Adrenal gland (tissue), 12 donors: ENCODE measurements around the gene HP. TPM values are rescaled to one million over a fixed set of nuclear protein-coding genes. Genes with fewer than 3 reads are reported as not detected.

Experiments used
- DNase-seq, 7 donors: peaks; one replicate each; pipeline ENCODE4 v3.0.0-alpha.2; 2019 to 2020
- H3K27ac ChIP-seq, 5 donors: fragments of 200-600 bp; sonication (generic) in 4 of 5; 1 replicate in 3 of 5; 2 replicates in 2 of 5; pipeline versions ENCODE4 v1.5.1 to v1.8.0; 2016 to 2020; ENCODE audit warnings: mild to moderate bottlenecking in 1 of 5
- H3K27me3 ChIP-seq: fragments of 200-600 bp; 2 replicates; pipeline ENCODE4 v1.8.0; 2021
- H3K36me3 ChIP-seq, 2 donors: fragments of 200-600 bp; replicated peaks in 1 of 2; 1 replicate in 1 of 2; 2 replicates in 1 of 2; pipeline versions ENCODE4 v1.5.1 to v1.8.0; 2018 to 2022
- H3K4me1 ChIP-seq, 2 donors: fragments of 200-600 bp; replicated peaks in 1 of 2; 1 replicate in 1 of 2; 2 replicates in 1 of 2; pipeline versions ENCODE4 v1.5.1 to v1.8.0; 2018 to 2021
- H3K4me3 ChIP-seq, 4 donors: fragments of 200-600 bp; sonication (generic) in 3 of 4; one replicate each; pipeline ENCODE4 v1.5.1; 2016 to 2018
- H3K9me3 ChIP-seq, 3 donors: fragments of 200-600 bp; sonication (generic) in 1 of 3; replicated peaks in 1 of 3; 1 replicate in 2 of 3; 2 replicates in 1 of 3; pipeline versions ENCODE4 v1.5.1 to v1.8.0; 2016 to 2021
- CTCF ChIP-seq, 6 experiments: fragments of 450-650 bp in 4 of 6; fragments of 200-600 bp in 2 of 6; sonication (generic) in 1 of 6; IDR thresholded peaks; 1 replicate in 5 of 6; 2 replicates in 1 of 6; pipeline versions ENCODE4 v1.5.1 to v1.8.0; 2016 to 2021; ENCODE audit warnings: antibody characterized with exemption in 6 of 6, mild to moderate bottlenecking in 2 of 6, moderate library complexity in 1 of 6
- POLR2A ChIP-seq, 2 donors: fragments of 450-650 bp; IDR thresholded peaks; one replicate each; pipeline ENCODE4 v1.6.1; 2017; ENCODE audit warnings: antibody characterized with exemption in 2 of 2, mild to moderate bottlenecking in 2 of 2, moderate library complexity in 1 of 2
- WGBS, 4 donors: extraction: QIAGEN DNeasy Blood & Tissue Kit in 2 of 4; methylation state at CpG; one replicate each; pipeline versions ENCODE4 v1.1.5 to v1.1.7; 2013 to 2017; 5-methylcytosine and 5-hydroxymethylcytosine counted together
- intact Hi-C, 2 donors: fragments of 100-400 bp; cut with DNase I; formaldehyde crosslinking; loops; one replicate each; pipeline versions ENCODE4 v1.14.1 to v1.15.0; 2022 to 2023
- polyA plus RNA-seq, 3 donors: library from polyadenylated mRNA; stranded (reverse); fragments of 200-250 nt in 2 of 3; fragments of 350-450 nt in 1 of 3; fragmentation: Illumina TruSeq in 1 of 3; extraction: RNeasy Lipid Tissue Mini Kit (QIAGEN cat#74804) in 1 of 3; gene quantifications; one replicate each; pipeline ENCODE4 v1.2.3, GENCODE V29; 2013 to 2014
- total RNA-seq, 9 donors: library from RNA; depleted of rRNA in 4 of 9; stranded (reverse); fragments of >200 nt in 4 of 9; fragments of 120-200 nt in 1 of 9; fragmentation: NEBNext Ultra II Directional in 1 of 9; extraction: Animal tissue kit (Norgen Biotek cat#: 25700) in 1 of 9; gene quantifications; one replicate each; pipeline versions ENCODE4 v1.1.0 to v1.2.4, GENCODE V29; 2013 to 2023
- donor health status: healthy with polysubstance abuse.
- donor health status: Bipolar disorder and iron deficiency.
- donor health status: DM: yes; HTN: yes; CAD: no.
- donor health status: DM: no; HTN: no; CAD: no.
- donor health status: DM: no; HTN: no; CAD: no.
- donor health status: DM: yes; HTN: yes; CAD: no.

Gene HP
- total and polyA plus RNA-seq, 12 donors = 0.28 to 113 (median 9.9) TPM

- Histone ChIP-seq H3K27ac (no peak overlapping the region), H3K4me3 (no peak overlapping the region), H3K4me1 (no peaks in the 10 kb centered on the region), H3K27me3 (no peaks in the 10 kb centered on the region), H3K9me3 (no peaks in the 10 kb centered on the region), H3K36me3 (no peaks in the 10 kb centered on the region)
- intact Hi-C loops = no loop called here
- TF ChIP-seq POLR2A (IDR thresholded peaks at IDR 0.05) = no peak
- TF ChIP-seq CTCF (IDR thresholded peaks at IDR 0.05) = no peak
- WGBS, 4 donors = 89 to 92% (median 91%) methylated on average over 3 of the region's 3 CpGs
- no peak for DNase-seq
Measured at GRCh38 chr16:72015124-72015523, 39.2 kb upstream of the HP start.

GRCh38 chr16:72018470-72018869, 35.8 kb upstream of the HP start:
- Histone ChIP-seq H3K4me1 (no peaks in the 10 kb centered on the region), H3K4me3 (no peak overlapping the region), H3K27me3 (no peaks in the 10 kb centered on the region), H3K9me3 (no peaks in the 10 kb centered on the region), H3K36me3 (peaks cover 0 to 21% of the 10 kb centered on the region in 2 donors), H3K27ac (no peak overlapping the region)
- DNase-seq = no peak
- intact Hi-C loops = no loop called here
- 88 to 93% (median 90%) methylated on average over 9 of the region's 9 CpGs for WGBS, 4 donors
- TF ChIP-seq CTCF (IDR thresholded peaks at IDR 0.05) (no peak), POLR2A (IDR thresholded peaks at IDR 0.05) (no peak)

GRCh38 chr16:72021043-72021442, 33.3 kb upstream of the HP start:
- Histone ChIP-seq H3K27ac (no peak overlapping the region), H3K27me3 (no peaks in the 10 kb centered on the region), H3K36me3 (peaks cover 0 to 47% of the 10 kb centered on the region in 2 donors), H3K9me3 (no peaks in the 10 kb centered on the region), H3K4me3 (no peak overlapping the region), H3K4me1 (no peaks in the 10 kb centered on the region)
- WGBS, 4 donors = 78 to 90% (median 90%) methylated on average over 3 to 15 of the region's 15 CpGs
- TF ChIP-seq POLR2A (IDR thresholded peaks at IDR 0.05) (no peak), CTCF (IDR thresholded peaks at IDR 0.05) (no peak)
- DNase-seq = no peak
- intact Hi-C loops = no loop called here

DNA sequence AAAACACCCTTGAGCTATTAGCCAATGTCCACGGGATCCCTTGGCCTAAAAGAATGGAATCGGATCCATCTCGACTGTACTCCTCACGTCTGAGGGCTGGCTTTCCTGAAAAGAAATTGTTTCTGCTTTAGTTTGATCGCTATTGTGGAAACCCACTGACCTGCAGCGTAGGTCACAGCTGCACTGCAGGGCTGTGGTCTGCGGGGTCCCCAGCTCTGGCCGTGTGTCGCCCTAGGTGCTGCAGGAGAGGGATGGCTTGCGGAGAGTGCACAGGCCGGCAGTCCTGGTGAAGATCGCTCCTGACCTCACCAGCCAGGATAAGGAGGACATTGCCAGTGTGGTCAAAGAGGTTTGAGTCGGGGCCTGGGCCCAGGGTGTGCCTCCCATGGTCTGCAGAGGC, 32.2 kb upstream of the HP start:
- H3K27me3 ChIP-seq = no peaks in the 10 kb centered on the region
- H3K4me3 ChIP-seq = no peak overlapping the region
- no peak overlapping the region for H3K27ac ChIP-seq
- H3K4me1 ChIP-seq = no peaks in the 10 kb centered on the region
- intact Hi-C loops = no loop called here
- DNase-seq = no peak
- WGBS, 4 donors = 93 to 97% (median 94%) methylated on average over 12 to 13 of the region's 13 CpGs
- H3K9me3 ChIP-seq = no peaks in the 10 kb centered on the region
- TF ChIP-seq CTCF (IDR thresholded peaks at IDR 0.05) = no peak
- no peak for TF ChIP-seq POLR2A (IDR thresholded peaks at IDR 0.05)
- peaks cover 0 to 47% of the 10 kb centered on the region in 2 donors for H3K36me3 ChIP-seq
